IPS-20b (cell line): ENCODE results near the gene LBP.
"Not testable (repeated sequence)": the region's sequence is repeated elsewhere in the genome, so short reads cannot be mapped to it uniquely, and the experiment has no call there.

Experiments used
- H3K27ac ChIP-seq: one replicate; pipeline ENCODE4 v1.5.1; 2013; ENCODE audit warnings: low read length
- H3K27me3 ChIP-seq: 2 replicates; pipeline ENCODE4 v1.6.1; 2013; ENCODE audit warnings: mild to moderate bottlenecking, low read length, inconsistent platforms; ENCODE audit not compliant: insufficient read depth
- H3K36me3 ChIP-seq: 2 replicates; pipeline ENCODE4 v1.6.1; 2013; ENCODE audit warnings: low read depth, mild to moderate bottlenecking, inconsistent platforms, low read length, moderate library complexity; ENCODE audit not compliant: insufficient read depth
- H3K4me1 ChIP-seq: 2 replicates; pipeline ENCODE4 v1.6.1; 2013; ENCODE audit warnings: mild to moderate bottlenecking, control low read depth, inconsistent platforms, low read length, moderate library complexity; ENCODE audit not compliant: insufficient read depth
- H3K4me3 ChIP-seq: 2 replicates; pipeline ENCODE4 v1.5.1; 2013; ENCODE audit warnings: mild to moderate bottlenecking, low read length, inconsistent platforms
- H3K9ac ChIP-seq: 2 replicates; pipeline ENCODE4 v1.6.1; 2013; ENCODE audit warnings: low read depth, mild to moderate bottlenecking, inconsistent platforms, low read length, moderate library complexity
- H3K9me3 ChIP-seq: 2 replicates; pipeline ENCODE4 v1.6.1; 2013; ENCODE audit warnings: mild to moderate bottlenecking, low read depth, low read length, inconsistent platforms; ENCODE audit not compliant: insufficient read depth

LBP gene

GRCh38 chr20:38324159-38324558 lies 22.1 kb upstream of the LBP start:
- Histone ChIP-seq H3K27ac (no peak overlapping the region), H3K9ac (no peak overlapping the region), H3K36me3 (no peaks in the 10 kb centered on the region), H3K27me3 (peaks cover 8% of the 10 kb centered on the region; the same call in 1 of the 2 replicates), H3K9me3 (no peaks in the 10 kb centered on the region), H3K4me1 (no peaks in the 10 kb centered on the region), H3K4me3 (no peak overlapping the region)

GRCh38 chr20:38325167-38325566 lies 21.1 kb upstream of the LBP start:
- H3K9me3 ChIP-seq: no peaks in the 10 kb centered on the region
- H3K9ac ChIP-seq: no peak overlapping the region
- H3K27me3 ChIP-seq: peaks cover 8% of the 10 kb centered on the region; the same call in 1 of the 2 replicates
- H3K27ac ChIP-seq: no peak overlapping the region
- H3K4me3 ChIP-seq: no peak overlapping the region
- H3K36me3 ChIP-seq: no peaks in the 10 kb centered on the region
- H3K4me1 ChIP-seq: no peaks in the 10 kb centered on the region

GRCh38 chr20:38325905-38326304 lies 20.4 kb upstream of the LBP start:
- no peaks in the 10 kb centered on the region for H3K9me3 ChIP-seq
- no peak overlapping the region for H3K4me3 ChIP-seq
- H3K36me3 ChIP-seq: no peaks in the 10 kb centered on the region
- H3K27me3 ChIP-seq: peaks cover 8% of the 10 kb centered on the region; the same call in 1 of the 2 replicates
- no peak overlapping the region for H3K9ac ChIP-seq
- H3K27ac ChIP-seq: no peak overlapping the region
- no peaks in the 10 kb centered on the region for H3K4me1 ChIP-seq

- Histone ChIP-seq H3K4me3 (no peak overlapping the region), H3K27ac (no peak overlapping the region), H3K9ac (no peak overlapping the region), H3K27me3 (peaks cover 6% of the 10 kb centered on the region; the same call in 1 of the 2 replicates), H3K4me1 (no peaks in the 10 kb centered on the region), H3K36me3 (no peaks in the 10 kb centered on the region), H3K9me3 (no peaks in the 10 kb centered on the region)
These were observed 20.0 kb upstream of the LBP start for GRCh38 chr20:38326309-38326708.

GRCh38 chr20:38330638-38331037 lies 15.6 kb upstream of the LBP start:
- Histone ChIP-seq H3K4me1 (no peaks in the 10 kb centered on the region), H3K9me3 (no peaks in the 10 kb centered on the region), H3K36me3 (no peaks in the 10 kb centered on the region), H3K27me3 (no peaks in the 10 kb centered on the region), H3K9ac (no peak overlapping the region), H3K27ac (no peak overlapping the region), H3K4me3 (no peak overlapping the region)

- no peaks in the 10 kb centered on the region for H3K4me1 ChIP-seq
- no peaks in the 10 kb centered on the region for H3K36me3 ChIP-seq
- H3K4me3 ChIP-seq: no peak overlapping the region
- H3K27me3 ChIP-seq: no peaks in the 10 kb centered on the region
- H3K9ac ChIP-seq: no peak overlapping the region
- H3K27ac ChIP-seq: no peak overlapping the region
- no peaks in the 10 kb centered on the region for H3K9me3 ChIP-seq
These were observed 15.0 kb upstream of the LBP start for GRCh38 chr20:38331245-38331644.

- no peak overlapping the region for H3K9ac ChIP-seq
- no peaks in the 10 kb centered on the region for H3K4me1 ChIP-seq
- H3K36me3 ChIP-seq: no peaks in the 10 kb centered on the region
- H3K27ac ChIP-seq: no peak overlapping the region
- no peaks in the 10 kb centered on the region for H3K9me3 ChIP-seq
- no peak overlapping the region for H3K4me3 ChIP-seq
- no peaks in the 10 kb centered on the region for H3K27me3 ChIP-seq
These were observed 14.5 kb upstream of the LBP start for GRCh38 chr20:38331814-38332213.

- peaks cover 1% of the 10 kb centered on the region; the same call in 1 of the 2 replicates for H3K4me1 ChIP-seq
- peaks cover 10% of the 10 kb centered on the region; the same call in 1 of the 2 replicates for H3K9me3 ChIP-seq
- H3K27ac ChIP-seq: no peak overlapping the region
- no peak overlapping the region for H3K4me3 ChIP-seq
- H3K9ac ChIP-seq: no peak overlapping the region
- H3K27me3 ChIP-seq: no peaks in the 10 kb centered on the region
- H3K36me3 ChIP-seq: no peaks in the 10 kb centered on the region
These were observed 12.3 kb upstream of the LBP start for GRCh38 chr20:38334016-38334415.

GRCh38 chr20:38336726-38337125 lies 9.6 kb upstream of the LBP start:
- H3K36me3 ChIP-seq: no peaks in the 10 kb centered on the region
- H3K9me3 ChIP-seq: peaks cover 10% of the 10 kb centered on the region; the same call in 1 of the 2 replicates
- no peaks in the 10 kb centered on the region for H3K27me3 ChIP-seq
- H3K9ac ChIP-seq: no peak overlapping the region
- no peak overlapping the region for H3K4me3 ChIP-seq
- H3K4me1 ChIP-seq: peaks cover 16% of the 10 kb centered on the region; the same call in 1 of the 2 replicates
- H3K27ac ChIP-seq: no peak overlapping the region

- H3K9me3 ChIP-seq: peaks cover 10% of the 10 kb centered on the region; the same call in 1 of the 2 replicates
- H3K27ac ChIP-seq: no peak overlapping the region
- no peaks in the 10 kb centered on the region for H3K36me3 ChIP-seq
- H3K4me1 ChIP-seq: peaks cover 23% of the 10 kb centered on the region; the same call in 1 of the 2 replicates
- H3K9ac ChIP-seq: no peak overlapping the region
- H3K27me3 ChIP-seq: no peaks in the 10 kb centered on the region
- H3K4me3 ChIP-seq: no peak overlapping the region
These were observed 8.6 kb upstream of the LBP start for GRCh38 chr20:38337561-38338140.

- H3K4me1 ChIP-seq: peaks cover 29% of the 10 kb centered on the region; the same call in 1 of the 2 replicates
- peak overlapping the region; percentile 23; the same call in 1 of the 2 replicates for H3K9ac ChIP-seq
- H3K27ac ChIP-seq: no peak overlapping the region
- peaks cover 10% of the 10 kb centered on the region; the same call in 1 of the 2 replicates for H3K9me3 ChIP-seq
- no peaks in the 10 kb centered on the region for H3K36me3 ChIP-seq
- no peaks in the 10 kb centered on the region for H3K27me3 ChIP-seq
- no peak overlapping the region for H3K4me3 ChIP-seq
These were observed 7.3 kb upstream of the LBP start for GRCh38 chr20:38338849-38339520.

- H3K27ac ChIP-seq, H3K36me3 ChIP-seq, H3K9me3 ChIP-seq: not testable (repeated sequence)
These were observed 6.8 kb upstream of the LBP start for GRCh38 chr20:38339521-38339896.

More at GRCh38 chr20:38339521-38339896, 6.8 kb upstream of the LBP start:
- H3K4me3 ChIP-seq, H3K9ac ChIP-seq, H3K27me3 ChIP-seq: not testable (repeated sequence)
- peaks cover 29% of the 10 kb centered on the region; the same call in 1 of the 2 replicates for H3K4me1 ChIP-seq
